ENCODE results near the gene TRPV6. TPM values are rescaled to one million over a fixed set of nuclear protein-coding genes. Genes with fewer than 3 reads are reported as not detected.
A peak's percentile ranks its signal among the peaks of the same experiment; 100 is the strongest.

The TRPV6 gene
- total RNA-seq, 1 donor from 2014 or later: 0.82 TPM

GRCh38 chr7:142868188-142868985 is 17.2 kb downstream of the TRPV6 start:
- no peak for DNase-seq

- DNase-seq: no peak
These were observed 18.0 kb downstream of the TRPV6 start for GRCh38 chr7:142867398-142868187.

GRCh38 chr7:142867097-142867378 is 18.5 kb downstream of the TRPV6 start:
- DNase-seq: no peak

GRCh38 chr7:142866361-142867096 is 19.0 kb downstream of the TRPV6 start:
- peak; percentile 38 for DNase-seq

- DNase-seq: no peak
These were observed 19.8 kb downstream of the TRPV6 start for GRCh38 chr7:142865766-142866165.

- DNase-seq: peak; percentile 37
These were observed 20.4 kb downstream of the TRPV6 start for GRCh38 chr7:142864980-142865747.

- no peak for DNase-seq
These were observed 21.5 kb downstream of the TRPV6 start for GRCh38 chr7:142863891-142864685.

- DNase-seq: no peak
These were observed 22.7 kb downstream of the TRPV6 start for GRCh38 chr7:142862786-142863400.

GRCh38 chr7:142862351-142862750 is 23.2 kb downstream of the TRPV6 start:
- no peak for DNase-seq

- no peak for DNase-seq
These were observed 24.6 kb downstream of the TRPV6 start for GRCh38 chr7:142860968-142861367.

GRCh38 chr7:142859829-142860228 is 25.7 kb downstream of the TRPV6 start:
- DNase-seq: peak; percentile 23

GRCh38 chr7:142859411-142859810 is 26.1 kb downstream of the TRPV6 start:
- DNase-seq: no peak

GRCh38 chr7:142857625-142858024 is 27.9 kb downstream of the TRPV6 start:
- no peak for DNase-seq

GRCh38 chr7:142856565-142857245 is 28.8 kb downstream of the TRPV6 start:
- DNase-seq: no peak

GRCh38 chr7:142855756-142856564 is 29.6 kb downstream of the TRPV6 start:
- DNase-seq: no peak

- DNase-seq: peak; percentile 15
These were observed 30.3 kb downstream of the TRPV6 start for GRCh38 chr7:142855114-142855743.

- DNase-seq: peak; percentile 89
These were observed 31.0 kb downstream of the TRPV6 start, which contains the start of gene EPHB6 for GRCh38 chr7:142854372-142855113. EPHB6 (plus strand) TSS chr7:142855076; CDS start chr7:142863228, 8,152 bp downstream.

Data from tongue (tissue), 2 donors.